ENCODE data around the gene AGPS. TPM values are rescaled to one million over a fixed set of nuclear protein-coding genes. Genes with fewer than 3 reads are reported as not detected.

The AGPS gene
- total and polyA plus RNA-seq, 10 of the 15 experiments (the other 5 are each of a cell fraction or from before 2014, with no cell fraction given): 7.9 to 54.2 (median 38.7) TPM

GRCh38 chr2:177549171-177549570 lies 156.6 kb downstream of the AGPS start:
- no TSS peak for BruUV-seq (replicated peaks)
- ATAC-seq: no peak
- ChIA-PET CTCF (interaction anchor here (0.6 to 0.9 kb wide), 2 partner anchors 180 to 214 kb away, joined by 3 read pairs; no protein-coding TSS in a partner anchor), POLR2A (no interaction called here), RAD21 (ENCODE audit: unreplicated experiment) (no interaction called here), SMC1A (ENCODE audit: uncharacterized antibody, unreplicated experiment) (interaction anchor here (0.6 to 1.5 kb wide), 5 partner anchors 9 to 66 kb away, joined by 3 to 5 read pairs (median 4); no protein-coding TSS in a partner anchor)
- H3K4me1 ChIP-seq (ENCODE audit: control insufficient read depth, insufficient read depth, low read length): peaks cover 37% of the 10 kb centered on the region
- intact Hi-C loops (cut with micrococcal nuclease; ENCODE audit: unreplicated experiment) (no loop called here), in situ Hi-C loops (cut with MboI) (no loop called here)
- H3K4me3 ChIP-seq: no peak overlapping the region
- no peak overlapping the region for H3K4me2 ChIP-seq (ENCODE audit: control insufficient read depth, insufficient read depth)
- no peak overlapping the region for H3K9ac ChIP-seq (ENCODE audit: control insufficient read depth, insufficient read depth, low read length)
- DNase-seq (ENCODE audit: low read depth, low spot score): no peak
- no peaks in the 10 kb centered on the region for H3K27me3 ChIP-seq (replicated peaks in 1 of 2; ENCODE audit: control insufficient read depth in 2 of 2, insufficient read depth in 2 of 2, low read length in 1 of 2)
- no peaks in the 10 kb centered on the region for H4K20me1 ChIP-seq (ENCODE audit: control insufficient read depth, insufficient read depth)
- H3K36me3 ChIP-seq (ENCODE audit: control insufficient read depth in 2 of 2, insufficient read depth in 2 of 2, low read length in 1 of 2): no peaks in the 10 kb centered on the region
- H3K9me3 ChIP-seq (replicated peaks; ENCODE audit: control insufficient read depth, insufficient read depth, low read length): peaks cover 3% of the 10 kb centered on the region; the same call in 1 of the 3 replicates
- FAIRE-seq: no peak
- no peak overlapping the region for H3K27ac ChIP-seq (ENCODE audit: control insufficient read depth, insufficient read depth)
- no peak overlapping the region for H2AFZ ChIP-seq (ENCODE audit: control insufficient read depth, low read depth, low read length)
- no peaks in the 10 kb centered on the region; the same call in 1 of the 2 replicates for H3K79me2 ChIP-seq (ENCODE audit: control insufficient read depth, insufficient read depth, low read length)
- TF ChIP-seq SKIL (IDR thresholded peaks at IDR 0.05; ENCODE audit: low read depth, poor library complexity, severe bottlenecking): no peak
- TF ChIP-seq E4F1 (IDR thresholded peaks at IDR 0.05; ENCODE audit: borderline replicate concordance, partially characterized antibody): no peak
- TF ChIP-seq PRDM15 (CRISPR knock-in tag; IDR thresholded peaks at IDR 0.05): no peak
- no peak for TF ChIP-seq NRF1 (conservative IDR thresholded peaks at IDR 0.05; ENCODE audit: low read depth, low read length)
- TF ChIP-seq FOXK2 (IDR thresholded peaks at IDR 0.05): no peak
- no peak for TF ChIP-seq ZBTB4 (CRISPR knock-in tag; IDR thresholded peaks at IDR 0.05)
- no peak for TF ChIP-seq SP1 (IDR thresholded peaks at IDR 0.05; ENCODE audit: low read depth, low read length)
- TF ChIP-seq CTCF (IDR thresholded peaks at IDR 0.05 in 2 of 3, conservative IDR thresholded peaks at IDR 0.05 in 1 of 3; ENCODE audit: control insufficient read depth in 2 of 3, extremely low read depth in 1 of 3, insufficient read depth in 1 of 3, low read depth in 3 of 3, low read length in 3 of 3): no peak
